HG02588 (cell line): ENCODE results near the gene LETM1.
A peak's percentile ranks its signal among the peaks of the same experiment; 100 is the strongest.
"Not testable (repeated sequence)": the region's sequence is repeated elsewhere in the genome, so short reads cannot be mapped to it uniquely, and the experiment has no call there.

Experiments
- ATAC-seq: cut with Tn5 transposase; IDR thresholded peaks from one replicate; pipeline ENCODE4 v1.9.1; 2021; ENCODE audit warnings: mild to moderate bottlenecking, moderate library complexity; ENCODE audit not compliant: unreplicated experiment

The LETM1 gene

GRCh38 chr4:1852904-1853623 is 2.9 kb downstream of the LETM1 start:
- no peak for ATAC-seq

- no peak for ATAC-seq
Observed at GRCh38 chr4:1851575-1852410, 4.2 kb downstream of the LETM1 start.

- ATAC-seq, result no peak
Observed at GRCh38 chr4:1851160-1851559, 4.8 kb downstream of the LETM1 start.

GRCh38 chr4:1850276-1850675 is 5.7 kb downstream of the LETM1 start:
- no peak for ATAC-seq

- ATAC-seq, result no peak
Observed at GRCh38 chr4:1846580-1846979, 9.4 kb downstream of the LETM1 start.

GRCh38 chr4:1844618-1845017 is 11.3 kb downstream of the LETM1 start:
- not testable (repeated sequence) for ATAC-seq

- ATAC-seq, result no peak
Observed at GRCh38 chr4:1843852-1844251, 12.1 kb downstream of the LETM1 start.

GRCh38 chr4:1842993-1843448 is 12.9 kb downstream of the LETM1 start:
- ATAC-seq, result no peak

GRCh38 chr4:1842339-1842895 is 13.5 kb downstream of the LETM1 start:
- no peak for ATAC-seq

GRCh38 chr4:1841887-1842210 is 14.1 kb downstream of the LETM1 start:
- ATAC-seq, result no peak

GRCh38 chr4:1841201-1841886 is 14.6 kb downstream of the LETM1 start:
- ATAC-seq, result no peak

- no peak for ATAC-seq
Observed at GRCh38 chr4:1839282-1839681, 16.7 kb downstream of the LETM1 start.

- no peak for ATAC-seq
Observed at GRCh38 chr4:1837069-1837468, 18.9 kb downstream of the LETM1 start.

- ATAC-seq, result no peak
Observed at GRCh38 chr4:1836650-1837049, 19.3 kb downstream of the LETM1 start.

- ATAC-seq, result not testable (repeated sequence)
Observed at GRCh38 chr4:1835836-1836235, 20.1 kb downstream of the LETM1 start.

- peak; percentile 62 for ATAC-seq
Observed at GRCh38 chr4:1834047-1834775, 21.7 kb downstream of the LETM1 start.

- no peak for ATAC-seq
Observed at GRCh38 chr4:1833307-1834046, 22.5 kb downstream of the LETM1 start.

- ATAC-seq, result no peak
Observed at GRCh38 chr4:1832690-1833089, 23.3 kb downstream of the LETM1 start.

GRCh38 chr4:1831331-1831730 is 24.6 kb downstream of the LETM1 start:
- ATAC-seq, result no peak

GRCh38 chr4:1830642-1831228 is 25.2 kb downstream of the LETM1 start:
- ATAC-seq, result no peak
